AG09309 (cell line): ENCODE data around the gene ADAM15.

Source experiments
- DNase-seq: peaks from one replicate; pipeline ENCODE4 v3.0.0-alpha.2; 2010; ENCODE audit warnings: low read depth
- H3K4me3 ChIP-seq: 2 replicates; pipeline ENCODE4 v1.5.1; 2011; ENCODE audit warnings: mild to moderate bottlenecking, low read depth, low read length, moderate library complexity; ENCODE audit not compliant: control insufficient read depth
- CTCF ChIP-seq: IDR thresholded peaks from 2 replicates; pipeline ENCODE4 v1.5.1; 2011; ENCODE audit warnings: mild to moderate bottlenecking, low read depth, low read length, inconsistent platforms; ENCODE audit not compliant: insufficient read depth, control insufficient read depth; ENCODE audit errors: missing control alignments

ADAM15 gene

DNA sequence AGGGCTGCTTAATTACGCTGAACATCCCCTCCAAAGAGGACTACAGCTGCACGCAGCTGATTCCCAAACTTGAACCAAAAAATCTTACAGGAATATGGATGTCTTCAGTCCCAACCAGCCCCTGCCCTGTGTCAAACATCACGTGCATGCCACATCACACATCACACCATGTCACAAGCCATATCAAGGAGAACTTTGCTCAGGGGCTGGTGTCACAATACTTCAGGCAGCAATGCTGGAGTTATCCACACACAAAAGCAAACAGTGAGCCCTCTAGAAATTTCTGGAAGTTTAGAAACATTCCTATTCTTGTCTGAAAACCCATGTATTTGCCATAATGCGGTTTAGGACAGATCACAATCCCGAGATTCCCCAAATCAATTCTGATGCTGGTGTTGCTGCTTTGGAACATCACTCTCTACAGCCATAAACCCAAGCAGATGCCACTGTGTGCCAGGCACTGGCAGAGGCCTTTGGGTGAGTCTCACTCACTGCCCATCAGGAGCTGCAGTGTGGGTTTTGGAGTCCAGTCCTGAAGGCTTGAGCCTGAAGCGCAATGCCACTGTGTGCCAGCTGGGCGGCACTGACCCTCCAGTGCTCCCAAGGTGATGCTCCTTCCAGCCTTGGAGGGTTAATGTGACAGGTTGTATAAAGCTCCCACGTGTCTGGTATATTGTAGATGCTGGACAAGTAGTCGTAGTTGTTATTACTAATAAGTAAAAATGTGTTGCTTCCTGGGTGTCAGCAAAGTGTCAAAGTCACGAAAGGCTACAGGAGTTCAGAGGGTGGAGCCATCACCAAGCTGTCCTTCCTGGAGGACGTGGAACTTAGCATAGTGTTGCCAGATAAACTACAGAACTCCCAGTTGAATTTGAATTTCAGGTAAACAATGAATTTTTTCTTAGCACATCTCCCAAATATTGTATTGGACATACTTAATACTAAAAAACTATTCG, 56.5 kb downstream of the ADAM15 start:
- DNase-seq, result no peak
- H3K4me3 ChIP-seq, result no peak overlapping the region
- TF ChIP-seq CTCF, result no peak

DNA sequence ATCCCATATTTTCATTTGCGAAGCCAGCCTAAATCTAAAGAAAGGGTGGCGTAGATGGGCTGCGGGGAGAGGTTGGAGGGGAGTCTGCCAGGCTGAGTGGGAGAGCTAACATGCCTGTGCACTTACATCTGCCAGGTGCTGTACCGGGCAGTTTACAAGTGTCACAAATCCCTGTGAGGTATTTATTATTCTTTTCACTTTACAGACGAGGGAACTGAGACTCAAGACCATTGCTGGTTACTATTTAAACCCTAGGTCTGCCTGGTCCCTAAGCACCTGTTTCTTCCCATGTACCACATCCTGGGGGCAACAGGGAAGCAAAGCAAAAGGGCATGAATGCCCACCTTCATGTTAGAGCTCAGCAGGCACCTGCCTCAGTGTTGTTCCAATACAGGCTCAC, 57.2 kb downstream of the ADAM15 start:
- DNase-seq, result no peak
- H3K4me3 ChIP-seq, result no peak overlapping the region
- TF ChIP-seq CTCF, result no peak

DNA sequence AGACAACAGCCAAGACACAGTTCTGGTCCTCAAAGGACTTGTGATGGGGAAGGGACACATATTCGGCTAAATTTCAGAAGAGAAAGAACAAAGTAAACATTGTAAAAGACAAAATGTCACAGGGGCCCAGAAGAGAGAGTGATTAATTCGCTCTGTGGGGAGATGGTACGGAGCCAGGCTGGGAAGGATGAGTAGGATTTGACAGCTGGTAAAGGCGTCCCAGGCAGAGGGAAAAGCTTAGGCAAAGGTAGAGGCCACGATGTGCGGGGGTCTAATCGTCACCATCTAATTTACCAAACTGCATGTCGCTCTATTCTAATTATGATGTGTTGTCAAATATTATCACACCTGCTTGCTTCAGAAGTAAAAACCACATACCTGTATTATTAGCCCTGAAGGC, 59.3 kb downstream of the ADAM15 start:
- TF ChIP-seq CTCF, result no peak
- no peak for DNase-seq
- no peak overlapping the region for H3K4me3 ChIP-seq

- TF ChIP-seq CTCF, result no peak
Measured at GRCh38 chr1:155110826-155111225, 59.7 kb downstream of the ADAM15 start.

More at GRCh38 chr1:155110826-155111225, 59.7 kb downstream of the ADAM15 start:
- DNase-seq, result no peak
- H3K4me3 ChIP-seq, result no peak overlapping the region
